NCI-H1694 (cell line): ENCODE data around the gene NPPB.

Experiments used
- DNase-seq: peaks from one replicate; lab custom pipeline; 2025; lab: John Stamatoyannopoulos, UW

Gene NPPB

GRCh38 chr1:11857164-11857851 lies 1.4 kb downstream of the NPPB start:
- DNase-seq = no peak

- DNase-seq = no peak
These were observed 2.0 kb downstream of the NPPB start for GRCh38 chr1:11856698-11857097.

GRCh38 chr1:11855430-11855829 lies 3.3 kb downstream of the NPPB start:
- DNase-seq = no peak

GRCh38 chr1:11854519-11854918 lies 4.2 kb downstream of the NPPB start:
- DNase-seq = no peak

- no peak for DNase-seq
These were observed 7.6 kb downstream of the NPPB start for GRCh38 chr1:11851180-11851579.

GRCh38 chr1:11850156-11850555 lies 8.6 kb downstream of the NPPB start:
- DNase-seq = no peak

- DNase-seq = no peak
These were observed 10.4 kb downstream of the NPPB start for GRCh38 chr1:11848373-11848700.

GRCh38 chr1:11847667-11848372 lies 10.9 kb downstream of the NPPB start, which contains the start of gene NPPA:
TSS of gene NPPA (minus strand) at chr1:11847783. CDS start at chr1:11847684, 99 bp downstream.
- DNase-seq = peak; percentile 90

- no peak for DNase-seq
These were observed 13.0 kb downstream of the NPPB start for GRCh38 chr1:11845641-11846335.

GRCh38 chr1:11842154-11843041 lies 16.3 kb downstream of the NPPB start:
- DNase-seq = no peak

GRCh38 chr1:11841245-11842153 lies 17.2 kb downstream of the NPPB start:
- DNase-seq = no peak

GRCh38 chr1:11839727-11840705 lies 18.7 kb downstream of the NPPB start:
- no peak for DNase-seq

- DNase-seq = peak; percentile 42
These were observed 20.1 kb downstream of the NPPB start for GRCh38 chr1:11838349-11839272.

GRCh38 chr1:11837767-11838348 lies 20.9 kb downstream of the NPPB start:
- DNase-seq = no peak

GRCh38 chr1:11836955-11837766 lies 21.6 kb downstream of the NPPB start:
- DNase-seq = no peak

- DNase-seq = no peak
These were observed 23.1 kb downstream of the NPPB start for GRCh38 chr1:11835441-11836225.

GRCh38 chr1:11833900-11834299 lies 24.8 kb downstream of the NPPB start:
- no peak for DNase-seq
